Thoracic aorta (tissue), 2 donors: ENCODE measurements around the gene KDM5B. TPM values are rescaled to one million over a fixed set of nuclear protein-coding genes. Genes with fewer than 3 reads are reported as not detected.

Experiments
- ATAC-seq: fragments of 150-250 bp; one replicate; pipeline ENCODE4 v1.8.0; 2017; ENCODE audit warnings: low read depth; ENCODE audit not compliant: insufficient number of reproducible peaks, low FRiP score
- DNase-seq: peaks from one replicate; pipeline ENCODE4 v3.0.0-alpha.2; 2020; ENCODE audit warnings: low spot score
- H3K27ac ChIP-seq, 2 donors: fragments of 200-600 bp; sonication (generic); 1 replicate in 1 of 2; 2 replicates in 1 of 2; pipeline ENCODE4 v1.5.1; 2016; ENCODE audit warnings: mild to moderate bottlenecking in 2 of 2, moderate library complexity in 2 of 2
- H3K27me3 ChIP-seq: fragments of 200-600 bp; sonication (generic); replicated peaks from 2 replicates; pipeline ENCODE4 v1.6.0; 2016; ENCODE audit warnings: mild to moderate bottlenecking; ENCODE audit not compliant: insufficient read depth
- H3K36me3 ChIP-seq: fragments of 200-600 bp; sonication (generic); one replicate; pipeline ENCODE4 v1.5.1; 2016
- H3K4me1 ChIP-seq, 2 donors: fragments of 200-600 bp; sonication (generic); 1 replicate in 1 of 2; 2 replicates in 1 of 2; pipeline versions ENCODE4 v1.5.1 to v1.6.0; 2016; ENCODE audit warnings: low read depth in 2 of 2, mild to moderate bottlenecking in 1 of 2; ENCODE audit not compliant: control insufficient read depth in 1 of 2
- H3K4me3 ChIP-seq: fragments of 200-600 bp; sonication (generic); 2 replicates; pipeline ENCODE4 v1.5.1; 2016; ENCODE audit warnings: mild to moderate bottlenecking
- H3K9me3 ChIP-seq: fragments of 200-600 bp; sonication (generic); 2 replicates; pipeline ENCODE4 v1.5.1; 2016
- total RNA-seq, 2 donors: library from RNA; depleted of rRNA; stranded (reverse); fragments of >200 nt; gene quantifications; one replicate each; pipeline versions ENCODE4 v1.1.0 to v1.2.3, GENCODE V29; 2016
- TF ChIP-seq, protein P1 (sequence below): fragments of 200-600 bp; sonication (generic); IDR thresholded peaks from one replicate; pipeline ENCODE4 v1.5.1; 2019; ENCODE audit warnings: antibody characterized with exemption

Gene KDM5B
- total RNA-seq, 2 donors from 2014 or later: 32.0 to 42.0 TPM

DNA sequence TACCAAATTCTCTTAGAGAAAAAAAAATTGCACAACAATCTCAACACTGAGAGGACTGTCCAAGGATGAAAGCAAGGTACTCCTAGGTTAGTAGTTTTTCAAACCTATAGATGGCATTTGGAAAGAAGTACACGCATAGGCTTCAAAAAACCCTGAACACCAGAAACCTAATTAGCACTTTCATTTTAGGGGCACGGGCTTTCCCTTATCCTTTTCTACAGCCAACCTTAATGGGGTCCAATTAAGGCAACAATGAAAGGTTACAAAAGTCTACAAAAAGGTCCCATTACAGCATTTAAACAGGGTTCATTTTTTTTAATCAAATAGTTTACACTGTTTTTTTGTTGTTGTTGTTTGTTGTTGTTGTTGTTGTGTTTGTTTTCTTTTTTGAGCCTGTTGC, 6.2 kb downstream of the KDM5B start:
- TF ChIP-seq, protein P1, sequence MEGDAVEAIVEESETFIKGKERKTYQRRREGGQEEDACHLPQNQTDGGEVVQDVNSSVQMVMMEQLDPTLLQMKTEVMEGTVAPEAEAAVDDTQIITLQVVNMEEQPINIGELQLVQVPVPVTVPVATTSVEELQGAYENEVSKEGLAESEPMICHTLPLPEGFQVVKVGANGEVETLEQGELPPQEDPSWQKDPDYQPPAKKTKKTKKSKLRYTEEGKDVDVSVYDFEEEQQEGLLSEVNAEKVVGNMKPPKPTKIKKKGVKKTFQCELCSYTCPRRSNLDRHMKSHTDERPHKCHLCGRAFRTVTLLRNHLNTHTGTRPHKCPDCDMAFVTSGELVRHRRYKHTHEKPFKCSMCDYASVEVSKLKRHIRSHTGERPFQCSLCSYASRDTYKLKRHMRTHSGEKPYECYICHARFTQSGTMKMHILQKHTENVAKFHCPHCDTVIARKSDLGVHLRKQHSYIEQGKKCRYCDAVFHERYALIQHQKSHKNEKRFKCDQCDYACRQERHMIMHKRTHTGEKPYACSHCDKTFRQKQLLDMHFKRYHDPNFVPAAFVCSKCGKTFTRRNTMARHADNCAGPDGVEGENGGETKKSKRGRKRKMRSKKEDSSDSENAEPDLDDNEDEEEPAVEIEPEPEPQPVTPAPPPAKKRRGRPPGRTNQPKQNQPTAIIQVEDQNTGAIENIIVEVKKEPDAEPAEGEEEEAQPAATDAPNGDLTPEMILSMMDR: no peak
- Histone ChIP-seq H3K4me3 (no peak overlapping the region), H3K4me1 (peaks cover 9 to 16% of the 10 kb centered on the region in 2 donors), H3K9me3 (no peaks in the 10 kb centered on the region), H3K27me3 (no peaks in the 10 kb centered on the region), H3K36me3 (no peaks in the 10 kb centered on the region), H3K27ac (no peak overlapping the region)
- ATAC-seq (no peak), DNase-seq (no peak)

DNA sequence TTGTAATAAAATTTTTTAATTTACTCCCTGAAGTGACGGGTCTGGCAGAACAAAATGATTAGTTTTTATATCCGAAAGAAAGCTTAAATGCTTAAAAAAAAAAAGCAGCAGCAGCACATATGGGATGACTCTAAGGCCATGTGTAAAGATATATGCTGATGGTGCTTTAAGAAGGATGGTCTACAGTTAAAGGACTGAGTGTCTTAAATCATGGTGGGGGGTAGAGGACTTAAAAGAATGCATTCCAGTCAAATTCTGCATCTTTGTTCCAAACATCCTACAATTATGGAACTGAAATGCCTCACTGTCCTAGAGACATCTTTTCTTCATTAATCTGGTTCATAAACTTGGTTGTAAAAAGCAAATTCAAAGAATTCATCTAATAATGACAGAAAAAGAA, 7.0 kb downstream of the KDM5B start:
- Histone ChIP-seq H3K9me3 (no peaks in the 10 kb centered on the region), H3K4me1 (peaks cover 8 to 9% of the 10 kb centered on the region in 2 donors), H3K36me3 (no peaks in the 10 kb centered on the region), H3K4me3 (no peak overlapping the region), H3K27me3 (no peaks in the 10 kb centered on the region), H3K27ac (no peak overlapping the region)
- DNase-seq: no peak
- TF ChIP-seq, protein P1: no peak
- ATAC-seq: no peak

DNA sequence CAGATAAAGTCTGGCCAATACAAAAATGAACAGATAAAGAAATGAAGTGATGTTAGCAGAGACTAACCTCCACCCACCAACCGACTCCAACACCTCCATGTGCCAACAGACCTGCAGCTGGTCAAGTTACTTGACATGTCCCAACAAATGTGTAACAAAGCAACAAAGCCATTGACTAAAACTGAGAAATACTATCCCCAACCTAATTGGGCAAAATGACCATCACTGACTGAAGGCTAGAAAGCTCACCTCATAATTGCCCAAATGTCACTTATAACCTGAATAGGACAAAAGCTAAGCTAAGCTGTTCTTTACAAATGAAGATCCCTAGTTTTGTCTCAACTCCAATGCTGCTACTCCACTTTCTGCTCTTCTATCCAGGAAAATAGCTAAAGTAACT, 7.5 kb downstream of the KDM5B start:
- Histone ChIP-seq H3K27ac (no peak overlapping the region), H3K27me3 (no peaks in the 10 kb centered on the region), H3K36me3 (no peaks in the 10 kb centered on the region), H3K9me3 (no peaks in the 10 kb centered on the region), H3K4me3 (no peak overlapping the region), H3K4me1 (peaks cover 4 to 9% of the 10 kb centered on the region in 2 donors)
- ATAC-seq (no peak), DNase-seq (no peak)
- TF ChIP-seq, protein P1: no peak

DNA sequence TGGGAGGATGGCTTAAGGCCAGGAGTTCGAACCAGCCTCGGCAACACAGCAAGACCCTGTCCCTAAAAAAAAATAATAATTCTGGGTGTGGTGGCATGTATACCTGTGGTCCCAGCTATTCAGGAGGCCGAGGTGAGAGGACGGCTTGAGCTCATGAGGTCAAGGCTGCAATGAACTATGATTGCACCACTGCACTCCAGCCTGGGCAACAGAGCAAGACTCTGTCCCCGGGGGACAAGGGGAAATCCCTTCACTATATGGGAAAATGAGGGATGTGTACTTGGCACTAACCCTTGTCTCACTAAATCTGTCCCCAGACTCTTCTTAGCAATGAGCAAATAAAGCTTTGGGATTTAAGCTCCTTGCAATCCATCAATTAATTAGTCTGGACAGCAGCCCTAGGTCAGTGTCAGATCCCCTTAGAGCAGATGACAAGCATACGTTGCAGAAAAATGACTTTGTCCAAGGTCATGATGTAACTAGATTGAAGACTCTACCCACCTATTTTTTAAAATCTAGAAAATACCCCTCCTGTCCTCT, 9.4 kb downstream of the KDM5B start:
- Histone ChIP-seq H3K36me3 (no peaks in the 10 kb centered on the region), H3K27ac (no peak overlapping the region), H3K4me3 (no peak overlapping the region), H3K9me3 (no peaks in the 10 kb centered on the region), H3K4me1 (peaks cover 0 to 9% of the 10 kb centered on the region in 2 donors), H3K27me3 (no peaks in the 10 kb centered on the region)
- TF ChIP-seq, protein P1: no peak
- DNase-seq: no peak
- no peak for ATAC-seq

DNA sequence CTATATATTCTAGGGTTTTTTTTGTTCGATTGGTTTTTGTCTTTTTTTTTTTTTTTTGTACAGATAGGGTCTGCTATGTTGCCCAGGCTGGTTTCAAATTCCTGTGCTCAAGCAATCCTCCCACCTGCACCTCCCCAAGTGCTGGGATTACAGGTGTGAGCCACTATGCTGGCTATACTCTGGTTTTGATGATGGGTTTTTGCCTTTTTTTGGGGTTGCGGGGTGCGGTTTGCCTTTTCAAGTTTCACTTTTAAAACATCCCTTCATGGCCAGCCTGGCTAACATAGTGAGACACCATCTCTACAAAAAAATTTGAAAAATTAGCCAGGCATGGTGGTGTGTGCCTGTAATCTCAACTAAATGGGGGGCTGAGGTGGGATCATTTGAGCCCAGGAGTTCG, 10.0 kb downstream of the KDM5B start:
- no peaks in the 10 kb centered on the region for H3K27me3 ChIP-seq
- TF ChIP-seq, protein P1: no peak
- H3K27ac ChIP-seq: no peak overlapping the region
- no peak overlapping the region for H3K4me3 ChIP-seq
- no peaks in the 10 kb centered on the region for H3K9me3 ChIP-seq
- H3K4me1 ChIP-seq: peaks cover 0 to 6% of the 10 kb centered on the region in 2 donors
- DNase-seq: no peak
- no peak for ATAC-seq
- H3K36me3 ChIP-seq: no peaks in the 10 kb centered on the region
